Lower leg skin (tissue), 4 donors: Measurements from ENCODE around the gene CRACR2B. TPM values are rescaled to one million over a fixed set of nuclear protein-coding genes. Genes with fewer than 3 reads are reported as not detected.

Experiments used
- DNase-seq, 2 donors: peaks; one replicate each; pipeline ENCODE4 v3.0.0-alpha.2; 2019; ENCODE audit warnings: low spot score in 2 of 2
- H3K4me3 ChIP-seq: fragments of 200-600 bp; sonication (generic); 2 replicates; pipeline ENCODE4 v1.5.1; 2017; ENCODE audit warnings: mild to moderate bottlenecking, low read depth; ENCODE audit not compliant: poor library complexity, severe bottlenecking
- POLR2A ChIP-seq, 2 donors: fragments of 450-650 bp; IDR thresholded peaks; one replicate each; pipeline ENCODE4 v1.6.1; 2016 to 2017; ENCODE audit warnings: antibody characterized with exemption in 2 of 2, mild to moderate bottlenecking in 1 of 2, moderate library complexity in 1 of 2
- WGBS, 2 donors: methylation state at CpG; one replicate each; pipeline ENCODE4 v1.1.5; 2018; 5-methylcytosine and 5-hydroxymethylcytosine counted together
- intact Hi-C: fragments of 100-400 bp; cut with DNase I; formaldehyde crosslinking; loops from one replicate; pipeline ENCODE4 v1.15.0; 2023; ENCODE audit warnings: low total_unique reads
- total RNA-seq, 4 donors: library from RNA; depleted of rRNA; stranded (reverse); fragments of >200 nt; gene quantifications; one replicate each; pipeline ENCODE4 v1.1.0, GENCODE V29; 2016
- TF ChIP-seq, protein P1 (sequence below), 3 donors: fragments of 450-650 bp; IDR thresholded peaks; one replicate each; pipeline ENCODE4 v1.5.1; 2016; ENCODE audit warnings: antibody characterized with exemption in 3 of 3, mild to moderate bottlenecking in 3 of 3, moderate library complexity in 2 of 3

The CRACR2B gene
- total RNA-seq, 4 donors from 2014 or later = 14.5 to 47.9 (median 32.3) TPM

DNA sequence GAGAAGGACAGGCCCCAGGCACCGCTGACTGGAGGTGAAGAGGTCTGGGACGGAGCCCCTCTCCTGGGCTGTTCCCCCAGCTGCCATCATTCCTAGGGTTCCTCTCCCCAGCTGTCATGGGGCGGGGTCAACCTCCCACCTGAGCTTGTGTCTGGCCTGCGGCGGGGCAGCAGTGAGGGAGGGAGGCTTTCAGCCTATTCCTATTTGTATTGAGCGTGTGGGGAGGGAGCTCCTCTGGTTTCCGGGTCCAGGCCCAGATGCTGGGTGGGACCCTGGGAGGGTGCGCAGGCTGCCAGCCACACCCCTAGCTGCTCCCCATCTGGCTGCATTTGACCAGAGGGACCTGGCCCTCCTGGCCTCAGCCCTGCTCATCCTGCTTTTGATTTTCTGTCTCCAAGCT lies 28.7 kb downstream of the CRACR2B start:
- intact Hi-C loops = no loop called here
- no peak overlapping the region for H3K4me3 ChIP-seq
- WGBS, 2 donors = 58 to 85% methylated on average over 4 to 6 of the region's 8 CpGs
- TF ChIP-seq POLR2A (IDR thresholded peaks at IDR 0.05) = no peak
- TF ChIP-seq, protein P1, sequence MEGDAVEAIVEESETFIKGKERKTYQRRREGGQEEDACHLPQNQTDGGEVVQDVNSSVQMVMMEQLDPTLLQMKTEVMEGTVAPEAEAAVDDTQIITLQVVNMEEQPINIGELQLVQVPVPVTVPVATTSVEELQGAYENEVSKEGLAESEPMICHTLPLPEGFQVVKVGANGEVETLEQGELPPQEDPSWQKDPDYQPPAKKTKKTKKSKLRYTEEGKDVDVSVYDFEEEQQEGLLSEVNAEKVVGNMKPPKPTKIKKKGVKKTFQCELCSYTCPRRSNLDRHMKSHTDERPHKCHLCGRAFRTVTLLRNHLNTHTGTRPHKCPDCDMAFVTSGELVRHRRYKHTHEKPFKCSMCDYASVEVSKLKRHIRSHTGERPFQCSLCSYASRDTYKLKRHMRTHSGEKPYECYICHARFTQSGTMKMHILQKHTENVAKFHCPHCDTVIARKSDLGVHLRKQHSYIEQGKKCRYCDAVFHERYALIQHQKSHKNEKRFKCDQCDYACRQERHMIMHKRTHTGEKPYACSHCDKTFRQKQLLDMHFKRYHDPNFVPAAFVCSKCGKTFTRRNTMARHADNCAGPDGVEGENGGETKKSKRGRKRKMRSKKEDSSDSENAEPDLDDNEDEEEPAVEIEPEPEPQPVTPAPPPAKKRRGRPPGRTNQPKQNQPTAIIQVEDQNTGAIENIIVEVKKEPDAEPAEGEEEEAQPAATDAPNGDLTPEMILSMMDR (IDR thresholded peaks at IDR 0.05) = no peak
- DNase-seq = no peak

DNA sequence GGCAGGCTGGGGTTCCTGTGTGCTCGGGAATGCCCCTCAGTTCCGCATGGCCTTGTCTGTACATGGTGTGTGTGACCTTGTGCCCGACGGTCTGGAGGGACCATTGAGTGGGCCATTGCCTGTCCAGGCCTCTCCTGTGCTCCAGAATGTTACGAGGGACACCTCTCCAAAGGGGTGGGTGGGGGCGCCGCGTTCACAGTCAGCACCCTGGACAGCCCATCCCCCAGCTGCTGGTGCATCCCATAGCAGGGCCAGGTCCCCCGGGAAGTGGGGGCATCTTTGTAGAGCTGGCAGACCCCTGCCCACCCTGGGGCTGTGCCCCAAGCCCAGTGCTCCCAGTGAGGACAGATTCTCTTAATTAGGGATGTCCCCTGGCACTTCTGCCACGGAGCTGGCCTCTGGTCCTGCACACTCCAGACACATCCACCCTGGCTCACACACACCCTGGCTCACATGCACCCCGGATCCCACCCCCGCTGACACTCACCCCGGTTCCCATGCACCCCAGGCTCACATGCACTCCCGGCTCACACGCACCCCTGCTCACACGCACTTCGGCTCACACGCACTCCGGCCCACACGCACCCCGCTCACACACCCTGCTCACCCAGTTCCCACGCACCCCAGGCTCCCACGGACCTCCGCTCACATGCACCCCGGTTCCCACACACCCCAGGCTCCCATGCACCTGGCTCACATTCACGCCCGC lies 30.5 kb downstream of the CRACR2B start:
- no peak overlapping the region for H3K4me3 ChIP-seq
- DNase-seq = no peak
- 82 to 84% methylated on average over 18 to 27 of the region's 27 CpGs for WGBS, 2 donors
- TF ChIP-seq, protein P1 (IDR thresholded peaks at IDR 0.05) = no peak
- TF ChIP-seq POLR2A (IDR thresholded peaks at IDR 0.05) = no peak
- intact Hi-C loops = no loop called here

- no peak overlapping the region for H3K4me3 ChIP-seq
- intact Hi-C loops = no loop called here
- 87 to 89% methylated on average over 26 to 36 of the region's 37 CpGs for WGBS, 2 donors
- TF ChIP-seq, protein P1 (IDR thresholded peaks at IDR 0.05) = no peak
- no peak for TF ChIP-seq POLR2A (IDR thresholded peaks at IDR 0.05)
- no peak for DNase-seq
Measured at GRCh38 chr11:858762-859339, 31.1 kb downstream of the CRACR2B start.

DNA sequence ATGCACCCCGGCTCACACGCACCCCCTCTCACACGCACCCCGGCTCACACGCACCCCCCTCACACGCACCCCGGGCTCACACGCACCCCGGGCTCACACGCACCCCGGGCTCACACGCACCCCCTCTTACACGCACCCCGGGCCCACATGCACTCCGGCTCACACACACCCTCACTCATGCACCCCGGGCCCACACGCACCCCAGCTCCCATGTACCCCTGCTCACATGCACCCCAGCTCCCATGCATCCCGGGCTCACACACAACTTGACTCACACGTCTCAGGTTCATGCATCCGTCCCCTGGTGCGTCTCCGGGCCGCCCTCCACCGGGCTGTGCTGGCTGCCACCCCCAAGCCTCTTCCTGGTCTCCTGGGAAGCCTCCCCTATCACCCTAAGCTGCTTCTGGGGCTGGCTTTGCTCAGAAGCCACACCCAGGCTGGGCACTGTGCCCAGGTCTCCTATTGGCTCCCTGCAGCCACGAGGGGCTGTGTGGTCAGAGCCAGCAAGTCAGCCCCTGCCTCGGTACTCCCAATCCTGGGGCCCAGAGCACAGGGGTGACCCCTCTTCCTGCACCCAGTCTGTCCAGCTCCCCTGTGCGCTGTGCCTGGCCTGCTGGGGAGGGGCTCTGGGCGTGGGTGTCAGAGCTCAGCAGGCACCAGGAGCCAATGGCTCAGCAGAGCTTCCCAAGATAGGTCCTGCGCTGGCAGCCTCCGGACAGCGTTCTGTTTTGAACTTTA lies 31.8 kb downstream of the CRACR2B start:
- WGBS, 2 donors = 31 to 45% methylated on average over 17 to 20 of the region's 31 CpGs
- DNase-seq = no peak
- intact Hi-C loops = no loop called here
- H3K4me3 ChIP-seq = no peak overlapping the region
- TF ChIP-seq, protein P1 (IDR thresholded peaks at IDR 0.05) = no peak
- TF ChIP-seq POLR2A (IDR thresholded peaks at IDR 0.05) = no peak

DNA sequence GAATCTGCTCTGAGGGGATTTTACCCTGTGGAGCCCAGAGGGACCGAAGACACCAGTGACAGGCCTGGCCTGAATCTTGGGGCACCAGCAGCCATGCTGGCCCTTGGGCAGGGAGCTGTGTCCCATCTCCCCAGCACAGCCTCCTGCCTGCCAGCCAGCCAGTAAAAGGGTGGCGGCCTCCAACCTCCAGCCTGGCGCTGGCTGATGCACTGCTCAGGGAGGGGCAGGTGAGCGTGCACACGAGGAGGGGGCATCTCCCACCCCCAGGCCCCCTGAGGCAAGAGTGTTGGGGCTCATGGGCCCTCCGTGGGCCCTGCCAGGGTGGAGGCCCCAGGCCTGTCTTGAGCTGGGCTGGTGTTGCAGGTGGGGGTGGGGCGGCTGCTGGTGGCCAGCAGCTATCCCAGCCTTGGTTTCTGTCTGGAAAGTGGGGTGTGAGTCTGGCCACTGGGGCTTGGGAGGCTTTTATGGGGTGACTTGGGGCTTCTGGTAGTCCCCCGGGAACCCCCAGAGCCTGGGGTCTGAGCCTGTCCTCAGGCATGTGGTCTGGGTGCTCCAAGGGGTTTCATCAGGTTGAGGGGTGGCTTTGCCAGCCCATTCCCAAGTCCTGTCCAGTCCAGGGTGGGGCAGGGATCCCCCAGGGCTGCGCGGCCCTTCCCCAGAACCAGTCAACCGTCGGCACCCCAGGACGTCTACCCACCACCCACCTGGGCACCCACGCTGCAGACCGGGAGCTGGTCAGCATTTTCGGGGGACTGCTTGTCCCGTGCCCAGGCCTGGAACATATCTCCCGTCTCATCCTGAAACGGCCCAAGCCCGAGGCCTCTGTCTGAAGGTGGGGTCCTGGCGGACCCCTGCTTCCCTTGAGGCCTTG lies 32.8 kb downstream of the CRACR2B start:
- intact Hi-C loops = no loop called here
- no peak overlapping the region for H3K4me3 ChIP-seq
- WGBS, 2 donors = 82 to 86% methylated on average over 14 to 15 of the region's 21 CpGs
- DNase-seq = no peak
- no peak for TF ChIP-seq POLR2A (IDR thresholded peaks at IDR 0.05)
- TF ChIP-seq, protein P1 (IDR thresholded peaks at IDR 0.05) = no peak
